ENCODE data around the gene NKIRAS2. TPM values are rescaled to one million over a fixed set of nuclear protein-coding genes. Genes with fewer than 3 reads are reported as not detected.

NKIRAS2 gene
- total and polyA plus RNA-seq, 2 of the 4 experiments (the other 2 are of a cell fraction), result 25.6 to 51.8 TPM

- no peak overlapping the region for H3K14ac ChIP-seq (replicated peaks; ENCODE audit: low read depth, low read length)
- no TSS peak for BruUV-seq (replicated peaks)
- no peak overlapping the region for H2BK20ac ChIP-seq (ENCODE audit: low read depth, low read length)
- H2AK9ac ChIP-seq (replicated peaks; ENCODE audit: low read depth, low read length, poor library complexity), result no peak overlapping the region
- no peak for TF ChIP-seq MXI1 (IDR thresholded peaks at IDR 0.05; ENCODE audit: borderline replicate concordance, low read depth, low read length)
- TF ChIP-seq CHD1 (IDR thresholded peaks at IDR 0.05; ENCODE audit: low read depth, low read length), result no peak
- TF ChIP-seq RCOR1 (IDR thresholded peaks at IDR 0.05; ENCODE audit: insufficient replicate concordance, low read length), result no peak
- TF ChIP-seq MAZ (IDR thresholded peaks at IDR 0.05; ENCODE audit: borderline replicate concordance, low read depth, low read length), result no peak
- no peak for TF ChIP-seq SMC3 (IDR thresholded peaks at IDR 0.05; ENCODE audit: low read depth, low read length)
- no peak for TF ChIP-seq FOS (IDR thresholded peaks at IDR 0.05; ENCODE audit: low read depth, low read length)
- TF ChIP-seq BHLHE40 (IDR thresholded peaks at IDR 0.05; ENCODE audit: low read depth, low read length), result no peak
- no peak for TF ChIP-seq ELK1 (IDR thresholded peaks at IDR 0.05; ENCODE audit: borderline replicate concordance, low read depth, low read length)
- TF ChIP-seq USF2 (IDR thresholded peaks at IDR 0.05; ENCODE audit: low read depth, low read length), result no peak
- no peak for TF ChIP-seq CTCF (conservative IDR thresholded peaks at IDR 0.05; ENCODE audit: low read depth, low read length)
- TF ChIP-seq MAFK (IDR thresholded peaks at IDR 0.05; ENCODE audit: low read depth, low read length), result no peak
- no peak for TF ChIP-seq CEBPB (IDR thresholded peaks at IDR 0.05; ENCODE audit: low read depth, low read length)
- no peak for TF ChIP-seq POLR2A (IDR thresholded peaks at IDR 0.05; ENCODE audit: low read depth, low read length)
- no peak for TF ChIP-seq NFE2L2 (IDR thresholded peaks at IDR 0.05; ENCODE audit: low read depth, low read length)
- no peak for TF ChIP-seq RFX5 (IDR thresholded peaks at IDR 0.05; ENCODE audit: low read depth, low read length)
- TF ChIP-seq RAD21 (IDR thresholded peaks at IDR 0.05; ENCODE audit: low read length), result no peak
- H3K79me1 ChIP-seq (ENCODE audit: low read depth in 1 of 2, low read length in 2 of 2), result no peaks in the 10 kb centered on the region
- intact Hi-C loops (cut with micrococcal nuclease) (no loop called here), in situ Hi-C loops (cut with MboI; ENCODE audit: low sequenced_read_pairs) (no loop called here), dilution Hi-C loops (cut with HindIII; ENCODE audit: low sequenced_read_pairs, unreplicated experiment) (no loop called here)
- no peak overlapping the region for H3K18ac ChIP-seq (ENCODE audit: low read depth, low read length)
- no peak overlapping the region for H2BK5ac ChIP-seq (ENCODE audit: low read depth, low read length, poor library complexity, severe bottlenecking)
- H3K27ac ChIP-seq (ENCODE audit: insufficient read depth, low read length), result no peak overlapping the region
- H3K9me1 ChIP-seq (ENCODE audit: insufficient read depth, low read length), result no peaks in the 10 kb centered on the region
- H3K27me3 ChIP-seq (ENCODE audit: control insufficient read depth, insufficient read depth, low read length), result peaks cover 44% of the 10 kb centered on the region
- H3K4ac ChIP-seq (ENCODE audit: low read depth, low read length), result no peak overlapping the region
- no peaks in the 10 kb centered on the region for H4K20me1 ChIP-seq (ENCODE audit: insufficient read depth, low read length)
- DNase-seq (no peak), ATAC-seq (ENCODE audit: low read depth) (no peak)
- no peak overlapping the region for H3K4me2 ChIP-seq (ENCODE audit: low read depth, low read length)
- H3K23ac ChIP-seq (ENCODE audit: low read depth, low read length), result no peak overlapping the region
- no peak overlapping the region for H2BK120ac ChIP-seq (ENCODE audit: low read depth, low read length)
- no peaks in the 10 kb centered on the region for H3K36me3 ChIP-seq (ENCODE audit: control insufficient read depth, insufficient read depth, low read length)
- no peak overlapping the region for H2BK15ac ChIP-seq (ENCODE audit: low read depth, low read length)
- no peak overlapping the region for H2AK5ac ChIP-seq (ENCODE audit: low read depth, low read length)
- WGBS, 2 experiments (ENCODE audit: extremely low coverage in 2 of 2, insufficient read length in 1 of 2), result 28% methylated on average over 2 of the region's 6 CpGs; no CpG with 5 or more reads in 1 of the 2 experiments
- no peak overlapping the region for H4K91ac ChIP-seq (ENCODE audit: insufficient read depth, low read depth, low read length)
- CTCF ChIA-PET, result interaction anchor here (0.7 kb wide), 1 partner anchor 46 kb away, joined by 4 read pairs; no protein-coding TSS in a partner anchor
- no peak overlapping the region for H3K56ac ChIP-seq (ENCODE audit: extremely low read depth, insufficient read depth, low read length)
- no peaks in the 10 kb centered on the region for H3K4me1 ChIP-seq (ENCODE audit: control insufficient read depth, insufficient read depth, low read length)
- POLR2A ChIA-PET (ENCODE audit: unreplicated experiment), result no interaction called here
- no peak overlapping the region for H4K5ac ChIP-seq (ENCODE audit: low read depth, low read length)
- no peak overlapping the region for H3K4me3 ChIP-seq (ENCODE audit: insufficient read depth, low read depth, low read length)
- H2AFZ ChIP-seq (replicated peaks; ENCODE audit: low read length, poor library complexity), result no peak overlapping the region
- no peak overlapping the region for H3K9ac ChIP-seq (ENCODE audit: low read depth, low read length)
- H3K9me3 ChIP-seq (ENCODE audit: control insufficient read depth, insufficient read depth, low read length), result no peaks in the 10 kb centered on the region
- H4K8ac ChIP-seq (ENCODE audit: low read depth in 2 of 2, low read length in 2 of 2), result no peak overlapping the region
Observed at GRCh38 chr17:42034059-42034458, 14.2 kb downstream of the NKIRAS2 start.
